Spinal cord (tissue), 10 donors: ENCODE data around the gene TRIM71. TPM values are rescaled to one million over a fixed set of nuclear protein-coding genes. Genes with fewer than 3 reads are reported as not detected.
"Not testable (repeated sequence)": the region's sequence is repeated elsewhere in the genome, so short reads cannot be mapped to it uniquely, and the experiment has no call there.

Experiments
- DNase-seq, 6 donors: peaks; one replicate each; pipeline versions ENCODE4 v3.0.0 to v3.0.0-alpha.2; 2013 to 2015; ENCODE audit warnings: low spot score in 6 of 6, low read depth in 4 of 6
- H3K27ac ChIP-seq: one replicate; pipeline ENCODE4 v1.5.1; 2013; ENCODE audit warnings: low read depth, low read length, control low read depth
- H3K27me3 ChIP-seq: one replicate; pipeline ENCODE4 v1.6.1; 2013; ENCODE audit warnings: low read length; ENCODE audit not compliant: control insufficient read depth, insufficient read depth
- H3K36me3 ChIP-seq: one replicate; pipeline ENCODE4 v1.6.1; 2013; ENCODE audit warnings: low read length; ENCODE audit not compliant: control insufficient read depth, insufficient read depth
- H3K4me1 ChIP-seq: one replicate; pipeline ENCODE4 v1.6.1; 2013; ENCODE audit warnings: low read length; ENCODE audit not compliant: control insufficient read depth, insufficient read depth
- H3K4me3 ChIP-seq: one replicate; pipeline ENCODE4 v1.5.1; 2013; ENCODE audit warnings: low read depth, low read length, control low read depth
- H3K9me3 ChIP-seq: one replicate; pipeline ENCODE4 v1.6.1; 2013; ENCODE audit warnings: low read length; ENCODE audit not compliant: control insufficient read depth, insufficient read depth
- whole genome bisulfite sequencing: methylation state at CpG from one replicate; pipeline ENCODE4 v1.1.5; 2013; ENCODE audit warnings: missing lambda C conversion rate; ENCODE audit not compliant: insufficient coverage; 5-methylcytosine and 5-hydroxymethylcytosine counted together
- polyA plus RNA-seq, 2 donors: library from polyadenylated mRNA; unstranded; fragments of 120-200 nt; gene quantifications; one replicate each; pipeline ENCODE4 v1.2.1, GENCODE V29; 2013; ENCODE audit not compliant: insufficient read length in 2 of 2
- total RNA-seq, 2 donors: library from RNA; depleted of rRNA in 1 of 2; stranded (reverse); fragments of 120-200 nt in 1 of 2; fragments of >200 nt in 1 of 2; gene quantifications; one replicate each; pipeline versions ENCODE4 v1.2.3 to v1.2.4, GENCODE V29; 2013 to 2014
- donor health status: healthy.

TRIM71 gene
- total and polyA plus RNA-seq, 4 donors: 1.6 to 1.8 (median 1.7) TPM

DNA sequence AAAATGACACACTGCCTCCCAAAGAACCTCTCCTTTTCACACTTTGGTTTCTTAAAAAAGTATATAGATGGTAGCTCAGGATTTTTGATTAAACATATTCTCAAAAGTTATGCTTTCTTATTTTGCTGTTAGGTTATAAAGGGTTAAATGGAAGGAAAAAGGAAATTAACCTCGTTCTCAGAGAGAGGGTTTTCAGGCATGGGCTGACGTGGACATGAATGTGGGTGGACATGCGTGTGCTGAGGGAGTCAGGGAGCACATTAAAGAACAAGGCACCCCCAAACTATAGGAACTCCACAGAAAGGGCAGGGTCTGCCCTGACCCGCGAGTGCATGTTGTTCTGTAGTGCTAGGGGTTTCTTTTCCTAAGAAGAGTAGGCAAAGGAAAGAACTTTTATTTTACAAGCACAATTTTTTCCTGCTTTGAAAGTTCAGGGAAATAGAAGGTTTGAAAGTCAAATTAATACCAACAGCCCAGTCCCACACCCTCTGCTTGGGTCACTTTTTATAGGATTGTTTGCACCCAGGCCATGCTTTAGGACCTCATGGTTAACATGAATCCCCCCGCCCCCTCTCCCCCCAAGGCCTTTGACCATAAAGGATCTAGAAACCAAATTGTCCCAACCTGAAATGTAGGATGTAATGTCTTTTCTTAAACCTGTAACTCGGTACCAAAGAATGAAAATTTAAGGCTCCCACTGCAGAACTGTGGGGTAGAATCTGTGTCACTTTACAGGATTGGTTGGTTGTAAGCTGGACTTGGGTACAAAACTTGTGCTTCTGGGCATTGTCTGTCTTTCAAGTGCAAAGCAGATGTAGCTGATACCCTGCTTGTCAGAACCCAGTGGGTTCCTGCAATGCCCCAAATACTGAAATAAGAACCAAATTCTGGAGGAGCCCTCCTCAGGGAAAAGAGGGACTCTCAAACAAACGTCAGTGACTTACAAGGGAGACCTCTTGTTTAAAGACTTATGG lies 75.1 kb downstream of the TRIM71 start:
- no peak overlapping the region for H3K4me3 ChIP-seq
- no peaks in the 10 kb centered on the region for H3K4me1 ChIP-seq
- DNase-seq: no peak
- H3K9me3 ChIP-seq: no peaks in the 10 kb centered on the region
- no peaks in the 10 kb centered on the region for H3K27me3 ChIP-seq
- peaks cover 14% of the 10 kb centered on the region for H3K36me3 ChIP-seq
- WGBS: 88% methylated on average over 1 of the region's 8 CpGs
- H3K27ac ChIP-seq: no peak overlapping the region

DNA sequence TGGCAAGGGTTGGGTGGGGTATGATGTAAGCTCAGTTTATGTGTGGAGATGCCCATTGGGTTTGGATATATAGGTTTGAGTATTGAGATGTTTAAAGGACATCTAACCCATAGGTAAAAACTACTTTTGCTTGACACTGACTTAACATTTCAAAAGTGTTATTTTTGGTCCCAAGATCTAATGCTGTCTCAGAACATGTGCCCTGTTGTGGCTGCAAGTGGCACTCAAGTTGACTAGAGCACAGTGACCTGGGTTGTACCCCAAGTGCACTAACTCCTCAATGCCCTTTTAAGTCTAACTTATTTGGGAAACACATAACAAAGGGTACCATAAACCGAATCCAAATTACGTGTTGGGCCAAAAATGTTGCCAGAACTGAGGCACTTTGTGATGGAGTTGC lies 77.2 kb downstream of the TRIM71 start:
- H3K4me3 ChIP-seq: no peak overlapping the region
- H3K27ac ChIP-seq: no peak overlapping the region
- no peak for DNase-seq
- H3K36me3 ChIP-seq: peaks cover 14% of the 10 kb centered on the region
- no peaks in the 10 kb centered on the region for H3K27me3 ChIP-seq
- WGBS: 100% methylated on average over 2 of the region's 2 CpGs
- no peaks in the 10 kb centered on the region for H3K9me3 ChIP-seq
- H3K4me1 ChIP-seq: no peaks in the 10 kb centered on the region

DNA sequence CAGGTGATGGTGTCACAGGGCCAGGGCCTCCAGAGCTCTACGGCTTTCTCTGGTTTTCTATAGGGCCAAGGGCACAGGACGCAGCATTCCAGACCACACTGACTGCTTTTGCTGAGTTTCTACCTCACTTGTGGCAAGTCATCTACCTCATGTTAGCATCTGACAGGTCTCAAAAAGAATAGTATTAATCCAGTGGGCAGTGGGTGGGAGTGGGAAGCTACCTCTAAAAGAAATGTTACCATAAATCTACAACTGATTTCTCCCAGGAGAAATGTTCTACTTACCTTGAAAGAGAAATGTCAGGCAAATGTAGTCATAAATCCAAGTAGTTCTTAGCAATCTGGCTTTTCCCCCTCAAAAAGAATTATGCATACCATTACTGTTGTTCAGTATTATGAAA lies 77.9 kb downstream of the TRIM71 start:
- Histone ChIP-seq H3K4me1 (no peaks in the 10 kb centered on the region), H3K4me3 (no peak overlapping the region), H3K36me3 (peaks cover 9% of the 10 kb centered on the region), H3K9me3 (no peaks in the 10 kb centered on the region), H3K27ac (no peak overlapping the region), H3K27me3 (no peaks in the 10 kb centered on the region)
- DNase-seq: no peak
- WGBS: 88% methylated on average over 1 of the region's 2 CpGs

DNA sequence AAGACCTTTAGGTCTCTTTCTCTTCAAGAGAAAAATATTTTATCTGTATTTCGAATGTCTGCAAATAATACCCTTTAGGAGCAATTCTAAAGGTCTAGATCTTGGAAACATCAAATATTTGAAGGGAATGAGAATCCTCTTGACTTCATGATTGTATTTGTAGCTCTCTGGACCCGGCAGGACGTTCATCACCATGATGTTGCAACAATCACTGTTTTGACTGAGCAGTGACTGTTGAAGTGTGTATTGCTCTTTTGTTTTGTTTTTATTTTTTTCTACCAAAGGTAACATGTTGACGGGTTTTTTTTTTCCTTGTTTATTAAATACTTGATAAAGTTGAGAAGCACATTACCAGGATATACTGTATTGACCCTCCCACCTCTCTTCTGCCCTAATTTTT lies 78.3 kb downstream of the TRIM71 start:
- WGBS: no CpG with 5 or more reads among the region's 4 CpGs

DNA sequence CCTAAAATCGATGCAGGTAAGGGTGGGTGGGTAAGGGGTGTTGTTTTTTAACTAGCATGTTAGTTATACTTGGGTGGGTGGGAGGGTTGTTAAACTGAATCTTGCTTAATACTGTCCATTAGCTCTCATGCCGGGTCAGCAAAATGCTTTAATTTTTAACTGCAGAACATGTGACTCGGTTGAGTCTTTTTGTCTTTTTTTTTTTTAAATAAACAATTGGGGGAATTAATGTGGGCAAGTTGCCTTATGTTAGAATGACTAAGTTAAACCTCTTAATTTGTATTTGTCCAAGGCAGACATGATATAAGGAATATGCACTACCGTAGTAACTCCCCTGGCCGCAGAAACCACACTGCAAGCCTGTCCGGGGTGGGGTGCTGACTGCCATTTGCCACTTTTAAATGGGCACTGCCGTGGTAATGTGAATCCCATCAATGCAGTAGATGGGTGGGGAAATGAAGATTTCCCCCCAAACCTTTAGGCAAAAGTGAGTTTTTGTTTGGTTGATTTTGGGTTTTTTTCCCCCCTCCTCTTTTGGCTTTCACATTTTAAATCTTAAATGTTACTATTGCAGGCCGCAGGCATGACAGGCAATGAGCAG lies 79.3 kb downstream of the TRIM71 start:
- no peak for DNase-seq
- Histone ChIP-seq H3K4me1 (no peaks in the 10 kb centered on the region), H3K27ac (no peak overlapping the region), H3K4me3 (no peak overlapping the region), H3K36me3 (no peaks in the 10 kb centered on the region), H3K27me3 (no peaks in the 10 kb centered on the region), H3K9me3 (no peaks in the 10 kb centered on the region)
- 100% methylated on average over 1 of the region's 8 CpGs for WGBS

More for the DNA sequence above, 78.3 kb downstream of the TRIM71 start:
- Histone ChIP-seq H3K27ac (no peak overlapping the region), H3K27me3 (no peaks in the 10 kb centered on the region), H3K4me1 (no peaks in the 10 kb centered on the region), H3K4me3 (no peak overlapping the region), H3K9me3 (no peaks in the 10 kb centered on the region), H3K36me3 (peaks cover 4% of the 10 kb centered on the region)
- DNase-seq: no peak

DNA sequence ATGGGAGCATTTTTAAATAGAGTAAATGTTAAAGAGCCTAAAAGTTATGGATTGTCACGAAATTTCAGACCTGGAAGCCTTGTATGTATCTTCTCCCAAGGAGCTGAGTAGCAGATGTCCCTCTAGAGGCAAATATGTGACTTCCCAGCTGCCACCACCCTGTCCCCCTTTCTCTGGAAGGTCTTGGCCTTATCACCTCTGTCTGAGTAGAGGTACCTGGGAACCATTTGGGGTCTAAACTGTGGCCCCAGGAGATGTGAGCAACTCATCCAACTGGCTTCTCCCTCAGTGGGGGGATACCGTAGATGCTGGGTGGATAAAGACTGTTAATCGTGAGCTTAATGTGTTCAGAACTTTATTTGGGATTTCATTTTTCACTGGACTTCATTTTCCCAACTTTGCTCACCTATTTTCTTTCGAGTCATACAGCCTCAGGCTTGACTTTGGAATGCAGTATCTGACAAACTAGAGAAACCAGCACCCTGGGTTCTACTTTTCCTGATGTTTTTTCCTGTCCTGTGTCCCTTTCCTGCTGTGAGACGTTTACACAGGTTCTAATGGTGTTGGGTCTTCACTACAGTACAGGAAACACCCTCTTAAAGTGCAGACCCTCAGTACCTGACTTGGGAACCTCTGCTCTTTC lies 80.3 kb downstream of the TRIM71 start:
- Histone ChIP-seq H3K27ac (no peak overlapping the region), H3K4me1 (no peaks in the 10 kb centered on the region), H3K9me3 (no peaks in the 10 kb centered on the region), H3K27me3 (no peaks in the 10 kb centered on the region), H3K4me3 (no peak overlapping the region), H3K36me3 (no peaks in the 10 kb centered on the region)
- DNase-seq: no peak
- WGBS: 93% methylated on average over 2 of the region's 5 CpGs

DNA sequence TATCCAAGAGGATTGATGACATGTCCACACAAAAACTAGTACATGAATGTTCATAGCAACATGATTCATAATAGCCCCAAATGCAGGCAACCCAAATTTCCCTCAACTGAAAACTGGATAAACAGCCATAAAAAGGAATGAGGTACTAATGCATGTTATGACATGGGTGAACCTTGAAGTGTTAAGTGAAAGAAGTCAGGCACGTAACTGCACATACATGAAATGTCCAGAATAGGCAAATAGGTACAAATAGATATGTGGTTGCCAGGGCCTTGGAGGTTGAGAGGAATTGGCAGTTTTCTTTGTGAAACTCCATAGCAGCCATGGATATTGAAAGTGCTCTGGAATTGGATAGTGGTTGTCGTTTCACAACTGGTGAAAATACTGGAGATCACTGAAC lies 81.5 kb downstream of the TRIM71 start:
- no peaks in the 10 kb centered on the region for H3K36me3 ChIP-seq
- H3K4me3 ChIP-seq: no peak overlapping the region
- H3K9me3 ChIP-seq: no peaks in the 10 kb centered on the region
- H3K27ac ChIP-seq: no peak overlapping the region
- WGBS: 88% methylated on average over 1 of the region's 2 CpGs
- no peaks in the 10 kb centered on the region for H3K27me3 ChIP-seq
- H3K4me1 ChIP-seq: no peaks in the 10 kb centered on the region
- no peak for DNase-seq

DNA sequence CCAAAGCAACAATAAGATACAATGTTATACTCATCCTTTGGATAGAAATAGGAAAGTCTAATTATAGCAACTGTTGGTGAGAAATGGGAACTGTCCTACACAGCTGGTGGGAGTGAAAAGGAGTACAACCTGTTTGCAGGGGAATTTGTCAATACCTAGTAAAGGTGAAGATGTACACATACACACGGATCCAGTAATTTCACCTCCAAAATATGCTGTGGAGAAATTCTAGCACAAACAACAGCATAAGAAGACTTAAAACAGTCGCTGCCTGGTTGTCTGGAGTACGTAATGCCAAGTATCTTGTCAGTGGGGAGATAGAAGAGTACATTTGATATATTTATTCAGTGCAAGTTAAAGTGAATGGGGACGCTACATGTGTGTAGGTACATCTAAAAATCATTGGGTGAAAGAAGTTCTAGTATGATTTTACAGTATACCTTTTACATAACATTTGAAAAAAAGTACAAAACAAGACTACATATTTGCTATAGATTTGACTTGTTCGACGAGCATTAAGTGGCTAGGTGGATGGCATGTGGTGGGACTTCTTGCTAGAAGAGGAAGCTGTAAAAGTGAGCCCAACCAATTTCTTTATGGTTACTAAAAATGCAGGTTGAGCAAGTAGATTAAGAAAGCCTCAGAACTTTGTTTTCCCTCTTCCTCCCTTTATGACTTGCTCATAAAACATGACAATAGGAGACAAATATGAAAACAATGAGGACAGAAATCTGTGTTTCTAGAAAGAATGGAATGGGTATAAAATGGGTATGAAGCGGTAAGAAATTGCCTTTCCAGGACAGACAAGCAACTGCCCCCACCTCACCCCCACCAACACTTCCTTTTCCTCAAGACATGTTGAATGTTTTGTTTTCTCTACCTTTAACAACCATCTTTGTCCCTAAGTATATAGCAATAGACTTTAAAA lies 83.5 kb downstream of the TRIM71 start:
- H3K9me3 ChIP-seq: no peaks in the 10 kb centered on the region
- no peaks in the 10 kb centered on the region for H3K36me3 ChIP-seq
- no peak for DNase-seq
- WGBS: no CpG with 5 or more reads among the region's 7 CpGs
- H3K27me3 ChIP-seq: no peaks in the 10 kb centered on the region
- no peak overlapping the region for H3K27ac ChIP-seq
- H3K4me3 ChIP-seq: no peak overlapping the region
- H3K4me1 ChIP-seq: no peaks in the 10 kb centered on the region

DNA sequence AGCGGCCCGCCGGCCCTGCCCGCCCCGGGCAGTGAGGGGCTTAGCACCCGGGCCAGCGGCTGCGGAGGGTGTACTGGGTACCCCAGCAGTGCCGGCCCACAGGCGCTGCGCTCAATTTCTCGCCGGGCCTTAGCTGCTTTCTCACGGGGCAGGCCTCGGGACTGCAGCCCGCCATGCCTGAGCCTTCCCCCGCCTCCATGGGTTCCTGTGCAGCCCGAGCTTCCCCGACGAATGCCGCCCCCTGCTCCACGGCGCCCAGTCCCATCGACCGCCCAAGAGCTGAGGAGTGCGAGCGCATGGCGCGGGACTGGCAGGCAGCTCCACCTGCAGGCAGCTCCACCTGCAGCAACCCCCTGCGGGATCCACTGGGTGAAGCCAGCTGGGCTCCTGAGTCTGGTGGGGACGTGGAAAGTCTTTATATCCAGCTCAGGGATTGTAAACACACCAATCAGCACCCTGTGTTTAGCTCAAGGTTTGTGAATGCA lies 85.1 kb downstream of the TRIM71 start:
- H3K9me3 ChIP-seq, H3K27ac ChIP-seq, H3K36me3 ChIP-seq, H3K4me1 ChIP-seq, H3K27me3 ChIP-seq, H3K4me3 ChIP-seq: not testable (repeated sequence)
- 49% methylated on average over 30 of the region's 31 CpGs for WGBS
- peak in 2 of 6 donors; percentile 7 to 40 for DNase-seq
